GM12864 (cell line): ENCODE results near the gene SFR1.
"Not testable (repeated sequence)": the region's sequence is repeated elsewhere in the genome, so short reads cannot be mapped to it uniquely, and the experiment has no call there.

Experiments used
- DNase-seq: peaks from one replicate; pipeline ENCODE4 v3.0.0-alpha.2; 2011; ENCODE audit warnings: low read depth
- H3K4me3 ChIP-seq: 2 replicates; pipeline ENCODE4 v1.5.1; 2011; ENCODE audit warnings: mild to moderate bottlenecking, low read depth, low read length, control low read depth
- CTCF ChIP-seq: IDR thresholded peaks from 2 replicates; pipeline ENCODE4 v1.5.1; 2011; ENCODE audit warnings: low read depth, mild to moderate bottlenecking, moderate library complexity, low read length, control low read depth, inconsistent platforms; ENCODE audit errors: missing control alignments

SFR1 gene

GRCh38 chr10:104155591-104155990, 33.6 kb downstream of the SFR1 start:
- no peak overlapping the region for H3K4me3 ChIP-seq
- no peak for TF ChIP-seq CTCF
- DNase-seq = no peak

DNA sequence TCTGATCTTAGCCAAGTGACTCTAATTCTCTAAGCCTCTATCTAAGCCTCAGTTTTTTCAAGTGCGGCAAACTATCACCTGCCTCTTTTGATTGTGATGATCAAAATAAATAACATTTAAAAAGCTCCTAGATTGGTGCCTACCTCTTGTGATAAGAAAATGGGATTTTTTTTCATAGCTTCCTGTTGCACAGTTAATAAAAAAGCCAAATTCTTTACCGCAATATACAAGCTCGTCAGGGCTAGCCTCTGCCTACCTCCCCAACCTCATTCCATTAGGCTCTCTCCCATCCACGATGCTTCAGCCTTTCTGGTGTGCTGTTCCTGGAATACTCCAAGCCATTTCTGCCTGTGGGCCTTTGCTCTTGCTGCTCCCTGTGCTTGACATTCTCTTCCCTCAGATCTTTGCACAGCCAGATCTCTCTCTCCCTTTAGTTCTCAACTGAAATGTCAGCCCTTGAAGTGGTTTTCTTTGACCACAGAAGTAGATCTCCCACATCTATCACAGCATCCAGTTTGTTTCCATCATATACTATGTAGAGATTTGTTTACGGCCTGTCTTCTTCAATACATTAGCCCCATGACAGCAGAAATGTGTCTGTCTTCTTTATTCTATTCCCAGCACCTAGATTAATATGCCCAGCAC, 48.8 kb downstream of the SFR1 start:
- no peak overlapping the region for H3K4me3 ChIP-seq
- no peak for TF ChIP-seq CTCF
- DNase-seq = no peak

GRCh38 chr10:104174136-104174535, 52.2 kb downstream of the SFR1 start:
- not testable (repeated sequence) for DNase-seq, H3K4me3 ChIP-seq
